Measurements from ENCODE around the gene CREBRF. TPM values are rescaled to one million over a fixed set of nuclear protein-coding genes. Genes with fewer than 3 reads are reported as not detected.
"Not testable (repeated sequence)": the region's sequence is repeated elsewhere in the genome, so short reads cannot be mapped to it uniquely, and the experiment has no call there.

CREBRF gene
- total and polyA plus RNA-seq, 2 donors (not counting 1 experiment from before 2014, with no cell fraction given), result 29.7 to 89.7 TPM

DNA sequence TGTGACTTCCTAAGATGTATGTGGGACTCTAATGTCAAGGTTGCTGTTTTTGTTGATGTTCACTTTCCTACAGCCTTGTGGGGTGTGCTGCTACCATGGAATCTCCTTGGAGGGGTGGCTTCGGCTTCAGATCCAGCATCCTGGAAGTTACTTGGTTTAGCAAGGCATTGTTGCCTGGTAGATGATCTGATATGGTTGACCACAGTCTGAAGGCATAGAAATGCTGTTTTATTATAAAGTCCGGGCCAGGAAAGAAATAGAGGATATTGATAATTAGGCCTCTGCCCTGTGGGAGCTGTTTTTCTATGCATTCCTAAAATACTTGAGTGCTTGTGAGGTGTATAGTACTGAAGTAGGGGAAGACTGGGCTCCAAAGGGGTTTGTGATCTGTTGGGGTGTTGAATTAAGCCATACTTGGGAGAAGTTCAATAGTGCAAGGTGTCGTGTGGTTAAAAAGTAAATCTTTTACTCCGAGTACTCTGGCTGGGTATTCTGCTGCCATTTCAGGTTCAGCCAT, 27.3 kb upstream of the CREBRF start:
- DNase-seq (no peak), ATAC-seq (ENCODE audit: low read depth) (no peak)
- no peaks in the 10 kb centered on the region for H3K9me3 Mint-ChIP-seq (ENCODE audit: insufficient read depth)
- no peak for TF ChIP-seq EZH2 (IDR thresholded peaks at IDR 0.05; ENCODE audit: borderline replicate concordance, insufficient read depth, low read depth, low read length, poor library complexity, severe bottlenecking)
- TF ChIP-seq, protein P1, sequence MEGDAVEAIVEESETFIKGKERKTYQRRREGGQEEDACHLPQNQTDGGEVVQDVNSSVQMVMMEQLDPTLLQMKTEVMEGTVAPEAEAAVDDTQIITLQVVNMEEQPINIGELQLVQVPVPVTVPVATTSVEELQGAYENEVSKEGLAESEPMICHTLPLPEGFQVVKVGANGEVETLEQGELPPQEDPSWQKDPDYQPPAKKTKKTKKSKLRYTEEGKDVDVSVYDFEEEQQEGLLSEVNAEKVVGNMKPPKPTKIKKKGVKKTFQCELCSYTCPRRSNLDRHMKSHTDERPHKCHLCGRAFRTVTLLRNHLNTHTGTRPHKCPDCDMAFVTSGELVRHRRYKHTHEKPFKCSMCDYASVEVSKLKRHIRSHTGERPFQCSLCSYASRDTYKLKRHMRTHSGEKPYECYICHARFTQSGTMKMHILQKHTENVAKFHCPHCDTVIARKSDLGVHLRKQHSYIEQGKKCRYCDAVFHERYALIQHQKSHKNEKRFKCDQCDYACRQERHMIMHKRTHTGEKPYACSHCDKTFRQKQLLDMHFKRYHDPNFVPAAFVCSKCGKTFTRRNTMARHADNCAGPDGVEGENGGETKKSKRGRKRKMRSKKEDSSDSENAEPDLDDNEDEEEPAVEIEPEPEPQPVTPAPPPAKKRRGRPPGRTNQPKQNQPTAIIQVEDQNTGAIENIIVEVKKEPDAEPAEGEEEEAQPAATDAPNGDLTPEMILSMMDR (IDR thresholded peaks at IDR 0.05), result no peak
- peaks cover 87% of the 10 kb centered on the region for H3K79me2 ChIP-seq (ENCODE audit: control insufficient read depth, insufficient read depth, low read length)
- peaks cover 21% of the 10 kb centered on the region for H4K20me1 ChIP-seq (ENCODE audit: control insufficient read depth, insufficient read depth, low read length, poor library complexity, severe bottlenecking)
- POLR2A ChIA-PET, result no interaction called here
- no peak overlapping the region for H3K4me3 Mint-ChIP-seq
- peak overlapping the region; percentile 43 for H2AFZ ChIP-seq (ENCODE audit: insufficient read depth, low read depth, low read length, poor library complexity, severe bottlenecking)
- peaks cover 24 to 28% of the 10 kb centered on the region in 2 donors for H3K4me1 ChIP-seq (ENCODE audit: control insufficient read depth in 2 of 2, insufficient read depth in 2 of 2, low read length in 2 of 2)
- no peak overlapping the region for H3K4me3 ChIP-seq (ENCODE audit: control extremely low read depth in 1 of 5, extremely low read depth in 1 of 5, insufficient read depth in 1 of 5, low read depth in 2 of 5, low read length in 4 of 5)
- CTCF ChIA-PET, result interaction anchor here (0.7 kb wide), 1 partner anchor 10 kb away, joined by 3 read pairs; no protein-coding TSS in a partner anchor
- H3K9ac ChIP-seq (ENCODE audit: low read length), result peak overlapping the region; percentile 28
- peaks cover 12% of the 10 kb centered on the region for H3K4me1 Mint-ChIP-seq
- intact Hi-C loops (cut with micrococcal nuclease), result no loop called here
- H3K9me3 ChIP-seq (ENCODE audit: control extremely low read depth in 1 of 3, control insufficient read depth in 2 of 3, insufficient read depth in 1 of 3, low read length in 2 of 3), result no peaks in the 10 kb centered on the region
- peak overlapping the region; percentile 24 to 79 for H3K27ac ChIP-seq (ENCODE audit: low read length in 2 of 2)
- H3K27me3 Mint-ChIP-seq, result no peaks in the 10 kb centered on the region
- H3K27me3 ChIP-seq (replicated peaks in 1 of 4; ENCODE audit: control extremely low read depth in 1 of 4, control insufficient read depth in 3 of 4, insufficient read depth in 4 of 4, low read length in 3 of 4), result no peaks in the 10 kb centered on the region
- H3K4me2 ChIP-seq (replicated peaks; ENCODE audit: low read depth, low read length, poor library complexity, severe bottlenecking), result peak overlapping the region; percentile 56
- H3K36me3 ChIP-seq (replicated peaks in 1 of 2; ENCODE audit: control extremely low read depth in 1 of 2, control insufficient read depth in 1 of 2, extremely low read depth in 1 of 2, insufficient read depth in 2 of 2, low read length in 1 of 2), result peaks cover 8 to 9% of the 10 kb centered on the region in 2 experiments
- 64% methylated on average over 3 of the region's 4 CpGs for WGBS (ENCODE audit: insufficient coverage)
- H3K27ac Mint-ChIP-seq, result no peak overlapping the region

DNA sequence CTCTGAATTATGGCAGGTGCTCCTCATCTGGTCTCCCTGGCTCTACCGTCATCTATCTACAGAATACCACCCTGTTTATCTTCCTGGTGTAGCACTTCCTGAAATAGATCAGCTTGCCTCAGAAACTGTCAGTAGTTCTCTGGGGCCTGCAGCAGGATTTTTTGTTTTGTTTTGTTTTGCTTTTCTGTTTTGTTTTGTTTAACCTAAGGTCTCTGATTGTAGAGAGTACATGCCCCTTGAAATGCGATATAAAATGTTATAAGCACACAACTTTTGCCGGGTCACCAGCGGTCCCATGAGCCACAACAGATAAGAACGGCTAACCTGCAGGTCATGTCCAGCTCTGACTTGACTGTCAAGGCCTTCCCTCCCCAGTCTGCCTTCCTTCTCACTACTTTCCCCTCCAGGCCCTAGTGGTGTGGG, 26.6 kb upstream of the CREBRF start:
- ATAC-seq (ENCODE audit: low read depth) (no peak), DNase-seq (peak; percentile 30)
- H3K4me3 Mint-ChIP-seq, result no peak overlapping the region
- no peaks in the 10 kb centered on the region for H3K27me3 ChIP-seq (replicated peaks in 1 of 4; ENCODE audit: control extremely low read depth in 1 of 4, control insufficient read depth in 3 of 4, insufficient read depth in 4 of 4, low read length in 3 of 4)
- peaks cover 8 to 9% of the 10 kb centered on the region in 2 experiments for H3K36me3 ChIP-seq (replicated peaks in 1 of 2; ENCODE audit: control extremely low read depth in 1 of 2, control insufficient read depth in 1 of 2, extremely low read depth in 1 of 2, insufficient read depth in 2 of 2, low read length in 1 of 2)
- no peak for TF ChIP-seq EZH2 (IDR thresholded peaks at IDR 0.05; ENCODE audit: borderline replicate concordance, insufficient read depth, low read depth, low read length, poor library complexity, severe bottlenecking)
- TF ChIP-seq, protein P1 (IDR thresholded peaks at IDR 0.05), result no peak
- WGBS (ENCODE audit: insufficient coverage), result 28% methylated on average over 5 of the region's 5 CpGs
- H3K4me2 ChIP-seq (replicated peaks; ENCODE audit: low read depth, low read length, poor library complexity, severe bottlenecking), result peak overlapping the region; percentile 56
- H3K9me3 Mint-ChIP-seq (ENCODE audit: insufficient read depth), result no peaks in the 10 kb centered on the region
- peak overlapping the region; percentile 43 for H2AFZ ChIP-seq (ENCODE audit: insufficient read depth, low read depth, low read length, poor library complexity, severe bottlenecking)
- intact Hi-C loops (cut with micrococcal nuclease), result no loop called here
- H3K9ac ChIP-seq (ENCODE audit: low read length), result peak overlapping the region; percentile 28
- H3K4me1 Mint-ChIP-seq, result peaks cover 16% of the 10 kb centered on the region
- no peaks in the 10 kb centered on the region for H3K9me3 ChIP-seq (ENCODE audit: control extremely low read depth in 1 of 3, control insufficient read depth in 2 of 3, insufficient read depth in 1 of 3, low read length in 2 of 3)
- peaks cover 27 to 34% of the 10 kb centered on the region in 2 donors for H3K4me1 ChIP-seq (ENCODE audit: control insufficient read depth in 2 of 2, insufficient read depth in 2 of 2, low read length in 2 of 2)
- no peak overlapping the region for H3K27ac Mint-ChIP-seq
- peak overlapping the region; percentile 24 to 79 for H3K27ac ChIP-seq (ENCODE audit: low read length in 2 of 2)
- H3K79me2 ChIP-seq (ENCODE audit: control insufficient read depth, insufficient read depth, low read length), result peaks cover 84% of the 10 kb centered on the region
- ChIA-PET CTCF (interaction anchor here (0.6 to 1.0 kb wide), 3 partner anchors 11 to 42 kb away, joined by 3 read pairs; no protein-coding TSS in a partner anchor), POLR2A (no interaction called here)
- H3K4me3 ChIP-seq (ENCODE audit: control extremely low read depth in 1 of 5, extremely low read depth in 1 of 5, insufficient read depth in 1 of 5, low read depth in 2 of 5, low read length in 4 of 5), result no peak overlapping the region
- no peaks in the 10 kb centered on the region for H3K27me3 Mint-ChIP-seq
- peaks cover 21% of the 10 kb centered on the region for H4K20me1 ChIP-seq (ENCODE audit: control insufficient read depth, insufficient read depth, low read length, poor library complexity, severe bottlenecking)

DNA sequence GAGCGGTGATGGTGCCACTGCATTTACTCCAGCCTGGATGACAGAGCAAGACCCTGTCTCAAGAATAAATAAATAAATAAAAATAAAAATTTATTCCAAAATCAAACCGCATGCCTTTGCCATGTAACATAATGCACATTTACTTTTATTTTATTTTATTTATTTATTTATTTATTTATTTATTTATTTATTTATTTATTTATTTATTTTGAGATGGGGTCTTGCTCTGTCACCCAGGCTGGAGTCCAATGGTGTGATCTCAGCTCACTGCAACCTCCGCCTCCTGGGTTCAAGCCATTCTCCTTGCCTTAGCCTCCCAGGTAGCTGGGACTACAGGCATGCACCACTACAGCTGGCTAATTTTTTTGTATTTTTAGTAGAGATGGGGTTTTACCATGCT, 24.1 kb upstream of the CREBRF start:
- H3K9me3 Mint-ChIP-seq (ENCODE audit: insufficient read depth); H3K27me3 ChIP-seq (replicated peaks in 1 of 4; ENCODE audit: control extremely low read depth in 1 of 4, control insufficient read depth in 3 of 4, insufficient read depth in 4 of 4, low read length in 3 of 4); ATAC-seq (ENCODE audit: low read depth); DNase-seq; H3K4me2 ChIP-seq (replicated peaks; ENCODE audit: low read depth, low read length, poor library complexity, severe bottlenecking); intact Hi-C loops (cut with micrococcal nuclease); H3K4me3 ChIP-seq (ENCODE audit: control extremely low read depth in 1 of 5, extremely low read depth in 1 of 5, insufficient read depth in 1 of 5, low read depth in 2 of 5, low read length in 4 of 5); H3K4me3 Mint-ChIP-seq; H4K20me1 ChIP-seq (ENCODE audit: control insufficient read depth, insufficient read depth, low read length, poor library complexity, severe bottlenecking); H3K27ac ChIP-seq (ENCODE audit: low read length in 2 of 2); H3K36me3 ChIP-seq (replicated peaks in 1 of 2; ENCODE audit: control extremely low read depth in 1 of 2, control insufficient read depth in 1 of 2, extremely low read depth in 1 of 2, insufficient read depth in 2 of 2, low read length in 1 of 2); H3K27ac Mint-ChIP-seq; H3K9ac ChIP-seq (ENCODE audit: low read length); H3K9me3 ChIP-seq (ENCODE audit: control extremely low read depth in 1 of 3, control insufficient read depth in 2 of 3, insufficient read depth in 1 of 3, low read length in 2 of 3); H2AFZ ChIP-seq (ENCODE audit: insufficient read depth, low read depth, low read length, poor library complexity, severe bottlenecking); H3K27me3 Mint-ChIP-seq; POLR2A ChIA-PET; CTCF ChIA-PET: not testable (repeated sequence)
- peaks cover 40% of the 10 kb centered on the region for H3K4me1 Mint-ChIP-seq
- Histone ChIP-seq H3K4me1 (ENCODE audit: control insufficient read depth in 2 of 2, insufficient read depth in 2 of 2, low read length in 2 of 2) (peaks cover 46 to 58% of the 10 kb centered on the region in 2 donors), H3K79me2 (ENCODE audit: control insufficient read depth, insufficient read depth, low read length) (peaks cover 70% of the 10 kb centered on the region)
- no CpG with 5 or more reads among the region's 3 CpGs for WGBS (ENCODE audit: insufficient coverage)

Data from B cell (primary cell).